WTC11 (cell line): ENCODE measurements around the gene CFAP251. TPM values are rescaled to one million over a fixed set of nuclear protein-coding genes. Genes with fewer than 3 reads are reported as not detected.
A peak's percentile ranks its signal among the peaks of the same experiment; 100 is the strongest.

Source experiments
- ATAC-seq: fragments of 200-7000 bp; cut with Tn5 transposase; 2 replicates; pipeline ENCODE4 v1.10.0; 2021; ENCODE audit warnings: mild to moderate bottlenecking, moderate library complexity
- CTCF ChIA-PET: fragments of 300-600 bp; sonication (Branson Sonifier 250); formaldehyde crosslinking; loops from one replicate; lab custom pipeline; 2021; ENCODE audit warnings: antibody characterized with exemption; lab: Charles Lee
- POLR2A ChIA-PET: fragments of 350-600 bp; sonication (Branson Sonifier 250); formaldehyde crosslinking; loops from one replicate; lab custom pipeline; 2021; ENCODE audit warnings: antibody characterized with exemption; lab: Charles Lee
- DNase-seq: peaks from one replicate; pipeline ENCODE4 v3.0.0; 2021; ENCODE audit warnings: low spot score
- H3K27ac Mint-ChIP-seq: 2 replicates; pipeline ENCODE4 v1.8.0; 2021; ENCODE audit warnings: mixed read lengths
- H3K27me3 Mint-ChIP-seq: 2 replicates; pipeline ENCODE4 v1.8.0; 2021; ENCODE audit warnings: low read depth, mild to moderate bottlenecking, moderate library complexity, mixed read lengths
- H3K36me3 Mint-ChIP-seq: 2 replicates; pipeline ENCODE4 v1.8.0; 2021; ENCODE audit warnings: mixed read lengths
- H3K4me1 Mint-ChIP-seq: 2 replicates; pipeline ENCODE4 v1.8.0; 2022; ENCODE audit warnings: mixed read lengths
- H3K4me3 Mint-ChIP-seq: 2 replicates; pipeline ENCODE4 v1.8.0; 2021; ENCODE audit warnings: mild to moderate bottlenecking, moderate library complexity, mixed read lengths
- H3K9me3 Mint-ChIP-seq: 2 replicates; pipeline ENCODE4 v1.8.0; 2021; ENCODE audit warnings: mixed read lengths
- CREB1 ChIP-seq: sonication (generic); formaldehyde crosslinking; IDR thresholded peaks from 2 replicates; pipeline ENCODE4 v1.8.0; 2023; ENCODE audit warnings: mild to moderate bottlenecking, missing genetic modification reagents
- GABPB1 ChIP-seq: sonication (generic); formaldehyde crosslinking; IDR thresholded peaks from 2 replicates; pipeline ENCODE4 v1.8.1; 2023; ENCODE audit warnings: mild to moderate bottlenecking, missing genetic modification reagents
- GTF2I ChIP-seq: fragments of 250-450 bp; sonication (Bioruptor Pico); conservative IDR thresholded peaks from 2 replicates; pipeline ENCODE4 v1.4.0; 2021; ENCODE audit warnings: mild to moderate bottlenecking
- IRF1 ChIP-seq: sonication (generic); formaldehyde crosslinking; IDR thresholded peaks from 2 replicates; pipeline ENCODE4 v1.8.0; 2023; ENCODE audit warnings: missing genetic modification reagents
- IRF2 ChIP-seq: sonication (generic); formaldehyde crosslinking; IDR thresholded peaks from 2 replicates; pipeline ENCODE4 v1.8.0; 2022; ENCODE audit warnings: low read depth, missing genetic modification reagents, borderline replicate concordance
- KAT7 ChIP-seq: sonication (generic); formaldehyde crosslinking; IDR thresholded peaks from 2 replicates; pipeline ENCODE4 v1.8.1; 2023; ENCODE audit warnings: missing genetic modification reagents, mild to moderate bottlenecking, borderline replicate concordance
- NR2C2 ChIP-seq: sonication (generic); formaldehyde crosslinking; IDR thresholded peaks from 2 replicates; pipeline ENCODE4 v1.8.0; 2022; ENCODE audit warnings: mild to moderate bottlenecking, missing genetic modification reagents
- RORB ChIP-seq: fragments of 250-450 bp; sonication (Bioruptor Pico); IDR thresholded peaks from 2 replicates; pipeline ENCODE4 v1.9.0; 2021; ENCODE audit warnings: mild to moderate bottlenecking
- SMAD3 ChIP-seq: sonication (generic); formaldehyde crosslinking; IDR thresholded peaks from 2 replicates; pipeline ENCODE4 v1.8.0; 2022; ENCODE audit warnings: missing genetic modification reagents, mild to moderate bottlenecking, borderline replicate concordance
- TEAD1 ChIP-seq: sonication (generic); formaldehyde crosslinking; IDR thresholded peaks from 2 replicates; pipeline ENCODE4 v1.8.0; 2022; ENCODE audit warnings: mild to moderate bottlenecking, missing genetic modification reagents
- USF2 ChIP-seq: sonication (generic); formaldehyde crosslinking; IDR thresholded peaks from 2 replicates; pipeline ENCODE4 v1.8.1; 2023; ENCODE audit warnings: mild to moderate bottlenecking, missing genetic modification reagents, moderate library complexity
- ZNF121 ChIP-seq: sonication (generic); formaldehyde crosslinking; IDR thresholded peaks from 2 replicates; pipeline ENCODE4 v1.8.0; 2023; ENCODE audit warnings: missing genetic modification reagents
- ZNF138 ChIP-seq: sonication (generic); formaldehyde crosslinking; conservative IDR thresholded peaks from 2 replicates; pipeline ENCODE4 v1.8.1; 2022; ENCODE audit warnings: mild to moderate bottlenecking, moderate library complexity, missing genetic modification reagents
- ZNF396 ChIP-seq: fragments of 250-450 bp; sonication (Bioruptor Pico); IDR thresholded peaks from 2 replicates; pipeline ENCODE4 v1.8.0; 2021; ENCODE audit warnings: mild to moderate bottlenecking, moderate library complexity, borderline replicate concordance
- total RNA-seq: library from RNA; stranded (reverse); gene quantifications from 3 replicates; pipeline ENCODE4 v1.2.3, GENCODE V29; 2021
- TF ChIP-seq, protein P1 (sequence below): fragments of 250-450 bp; sonication (Bioruptor Pico); IDR thresholded peaks from 2 replicates; pipeline ENCODE4 v1.9.0; 2021; ENCODE audit warnings: moderate library complexity, mild to moderate bottlenecking, inconsistent platforms, borderline replicate concordance
- TF ChIP-seq, protein P2 (sequence below): sonication (generic); formaldehyde crosslinking; conservative IDR thresholded peaks from 2 replicates; pipeline ENCODE4 v1.8.1; 2023; ENCODE audit warnings: mild to moderate bottlenecking, low read depth, missing genetic modification reagents, moderate library complexity
- TF ChIP-seq, protein P3 (sequence below): sonication (generic); formaldehyde crosslinking; IDR thresholded peaks from 2 replicates; pipeline ENCODE4 v1.8.1; 2022; ENCODE audit warnings: mild to moderate bottlenecking, missing genetic modification reagents, moderate library complexity, borderline replicate concordance
- TF ChIP-seq, protein P4 (sequence below): fragments of 250-450 bp; sonication (Bioruptor Pico); IDR thresholded peaks from 2 replicates; pipeline ENCODE4 v1.9.0; 2021; ENCODE audit warnings: mild to moderate bottlenecking, borderline replicate concordance

Gene CFAP251
- total RNA-seq, 1 experiment from 2014 or later: 3.1 TPM

DNA sequence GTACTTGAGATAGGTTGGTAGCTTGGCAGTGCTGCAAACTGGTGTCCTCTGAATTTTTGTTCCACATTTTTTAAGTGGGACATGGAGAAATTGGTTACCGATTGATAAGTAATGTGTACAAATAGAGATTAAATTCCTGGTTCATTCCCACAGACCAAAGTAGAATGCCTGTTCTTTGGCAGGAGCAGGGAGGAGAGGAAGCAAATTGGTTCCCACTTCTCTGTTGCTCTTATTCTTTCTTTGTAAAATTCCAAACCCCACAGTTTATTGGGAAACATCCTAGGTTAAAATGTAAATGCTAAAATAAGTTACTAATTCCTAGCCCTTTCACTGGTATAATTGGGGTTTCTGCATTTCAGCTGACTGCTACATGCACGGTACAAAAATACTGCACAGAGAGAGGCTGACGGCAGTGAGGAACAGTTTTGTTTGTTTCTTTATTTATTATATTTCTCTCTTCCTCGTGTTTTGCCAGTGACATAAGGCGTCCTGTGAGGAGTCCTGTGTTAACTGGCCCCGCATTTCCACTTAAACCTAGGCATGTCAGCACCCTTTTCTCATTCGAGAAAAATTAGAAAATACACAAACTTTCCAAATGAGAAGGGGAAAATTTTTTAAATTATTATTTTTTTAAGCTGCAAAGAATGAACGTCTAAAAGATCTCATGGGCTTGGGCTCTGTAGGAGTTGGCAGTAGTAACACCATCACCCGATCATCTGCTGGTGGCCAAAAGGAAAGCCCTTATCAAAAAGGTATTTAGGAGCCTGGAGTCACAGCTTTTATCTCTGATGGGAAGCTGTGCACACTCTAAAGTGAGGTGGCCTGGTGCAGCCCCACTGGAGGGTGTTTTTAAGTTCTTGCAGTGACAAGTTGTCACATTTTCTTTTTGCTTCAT is 77.9 kb downstream of the CFAP251 start:
- H3K4me3 Mint-ChIP-seq: no peak overlapping the region
- DNase-seq (no peak), ATAC-seq (no peak)
- ChIA-PET CTCF (interaction anchor here (1.4 kb wide), 1 partner anchor 78 kb away, joined by 3 read pairs; the partner anchor contains the start of gene CFAP251), POLR2A (interaction anchor here (1.2 kb wide), 1 partner anchor 25 kb away, joined by 3 read pairs; the partner anchor contains the start of gene BCL7A)
- H3K36me3 Mint-ChIP-seq: no peaks in the 10 kb centered on the region
- H3K4me1 Mint-ChIP-seq: peaks cover under 1% of the 10 kb centered on the region
- TF ChIP-seq NR2C2 (no peak), ZNF396 (CRISPR knock-in tag) (no peak), KAT7 (no peak), IRF1 (CRISPR knock-in tag) (no peak), RORB (CRISPR knock-in tag) (no peak), IRF2 (no peak), GABPB1 (no peak)
- H3K9me3 Mint-ChIP-seq: peaks cover 3% of the 10 kb centered on the region
- no peak overlapping the region for H3K27ac Mint-ChIP-seq
- H3K27me3 Mint-ChIP-seq: no peaks in the 10 kb centered on the region; the same call in 1 of the 2 replicates

DNA sequence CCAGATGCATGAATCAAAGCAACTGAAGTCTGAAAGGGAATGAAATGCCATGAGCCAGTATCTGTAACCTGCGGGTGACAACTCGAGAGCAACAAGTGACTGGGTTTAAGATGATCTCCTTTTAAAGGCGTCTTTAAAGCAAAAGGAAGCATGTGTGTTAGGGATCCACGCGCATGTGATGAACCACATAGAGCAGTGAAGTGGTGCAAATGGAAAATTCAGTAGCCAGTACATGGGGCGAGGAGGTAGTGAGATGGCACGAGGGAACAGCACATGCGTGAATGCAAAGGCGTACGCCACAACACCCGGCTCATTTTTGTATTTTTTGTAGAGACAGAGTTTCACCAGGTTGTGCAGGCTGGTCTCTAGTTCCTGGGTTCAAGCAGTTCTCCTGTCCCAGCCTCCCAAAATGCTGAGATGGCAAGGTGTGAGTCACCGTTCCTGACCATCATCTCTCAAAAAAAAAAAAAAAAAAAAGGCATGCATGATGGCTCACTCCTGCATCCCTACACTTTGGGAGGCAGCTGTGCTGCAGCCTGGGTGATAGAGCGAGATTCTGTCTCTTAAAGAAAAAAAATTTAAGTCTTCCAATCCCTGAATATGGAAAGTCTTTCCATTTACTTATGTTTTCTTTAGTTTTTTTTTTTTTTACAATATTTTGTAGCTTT is 78.7 kb downstream of the CFAP251 start:
- ATAC-seq: no peak
- TF ChIP-seq SMAD3 (CRISPR knock-in tag): no peak
- TF ChIP-seq USF2 (CRISPR knock-in tag): no peak
- TF ChIP-seq ZNF138 (CRISPR knock-in tag): no peak
- TF ChIP-seq, protein P1, sequence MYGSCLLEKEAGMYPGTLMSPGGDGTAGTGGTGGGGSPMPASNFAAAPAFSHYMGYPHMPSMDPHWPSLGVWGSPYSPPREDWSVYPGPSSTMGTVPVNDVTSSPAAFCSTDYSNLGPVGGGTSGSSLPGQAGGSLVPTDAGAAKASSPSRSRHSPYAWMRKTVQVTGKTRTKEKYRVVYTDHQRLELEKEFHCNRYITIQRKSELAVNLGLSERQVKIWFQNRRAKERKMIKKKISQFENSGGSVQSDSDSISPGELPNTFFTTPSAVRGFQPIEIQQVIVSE (CRISPR knock-in tag): no peak
- TF ChIP-seq CREB1 (CRISPR knock-in tag): no peak
- TF ChIP-seq, protein P2, sequence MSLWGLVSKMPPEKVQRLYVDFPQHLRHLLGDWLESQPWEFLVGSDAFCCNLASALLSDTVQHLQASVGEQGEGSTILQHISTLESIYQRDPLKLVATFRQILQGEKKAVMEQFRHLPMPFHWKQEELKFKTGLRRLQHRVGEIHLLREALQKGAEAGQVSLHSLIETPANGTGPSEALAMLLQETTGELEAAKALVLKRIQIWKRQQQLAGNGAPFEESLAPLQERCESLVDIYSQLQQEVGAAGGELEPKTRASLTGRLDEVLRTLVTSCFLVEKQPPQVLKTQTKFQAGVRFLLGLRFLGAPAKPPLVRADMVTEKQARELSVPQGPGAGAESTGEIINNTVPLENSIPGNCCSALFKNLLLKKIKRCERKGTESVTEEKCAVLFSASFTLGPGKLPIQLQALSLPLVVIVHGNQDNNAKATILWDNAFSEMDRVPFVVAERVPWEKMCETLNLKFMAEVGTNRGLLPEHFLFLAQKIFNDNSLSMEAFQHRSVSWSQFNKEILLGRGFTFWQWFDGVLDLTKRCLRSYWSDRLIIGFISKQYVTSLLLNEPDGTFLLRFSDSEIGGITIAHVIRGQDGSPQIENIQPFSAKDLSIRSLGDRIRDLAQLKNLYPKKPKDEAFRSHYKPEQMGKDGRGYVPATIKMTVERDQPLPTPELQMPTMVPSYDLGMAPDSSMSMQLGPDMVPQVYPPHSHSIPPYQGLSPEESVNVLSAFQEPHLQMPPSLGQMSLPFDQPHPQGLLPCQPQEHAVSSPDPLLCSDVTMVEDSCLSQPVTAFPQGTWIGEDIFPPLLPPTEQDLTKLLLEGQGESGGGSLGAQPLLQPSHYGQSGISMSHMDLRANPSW: no peak
- TF ChIP-seq, all 79 proteins: peak for 0
- no peak for DNase-seq
- H3K4me3 Mint-ChIP-seq: no peak overlapping the region
- H3K4me1 Mint-ChIP-seq: peaks cover 6% of the 10 kb centered on the region
- ChIA-PET CTCF (interaction anchor here (0.7 kb wide), 1 partner anchor 150 kb away, joined by 3 read pairs; no protein-coding TSS in a partner anchor), POLR2A (interaction anchor here (1.2 kb wide), 1 partner anchor 24 kb away, joined by 3 read pairs; the partner anchor contains the start of gene BCL7A)
- peaks cover 3% of the 10 kb centered on the region for H3K9me3 Mint-ChIP-seq
- no peak overlapping the region for H3K27ac Mint-ChIP-seq
- no peaks in the 10 kb centered on the region; the same call in 1 of the 2 replicates for H3K27me3 Mint-ChIP-seq
- no peaks in the 10 kb centered on the region for H3K36me3 Mint-ChIP-seq

DNA sequence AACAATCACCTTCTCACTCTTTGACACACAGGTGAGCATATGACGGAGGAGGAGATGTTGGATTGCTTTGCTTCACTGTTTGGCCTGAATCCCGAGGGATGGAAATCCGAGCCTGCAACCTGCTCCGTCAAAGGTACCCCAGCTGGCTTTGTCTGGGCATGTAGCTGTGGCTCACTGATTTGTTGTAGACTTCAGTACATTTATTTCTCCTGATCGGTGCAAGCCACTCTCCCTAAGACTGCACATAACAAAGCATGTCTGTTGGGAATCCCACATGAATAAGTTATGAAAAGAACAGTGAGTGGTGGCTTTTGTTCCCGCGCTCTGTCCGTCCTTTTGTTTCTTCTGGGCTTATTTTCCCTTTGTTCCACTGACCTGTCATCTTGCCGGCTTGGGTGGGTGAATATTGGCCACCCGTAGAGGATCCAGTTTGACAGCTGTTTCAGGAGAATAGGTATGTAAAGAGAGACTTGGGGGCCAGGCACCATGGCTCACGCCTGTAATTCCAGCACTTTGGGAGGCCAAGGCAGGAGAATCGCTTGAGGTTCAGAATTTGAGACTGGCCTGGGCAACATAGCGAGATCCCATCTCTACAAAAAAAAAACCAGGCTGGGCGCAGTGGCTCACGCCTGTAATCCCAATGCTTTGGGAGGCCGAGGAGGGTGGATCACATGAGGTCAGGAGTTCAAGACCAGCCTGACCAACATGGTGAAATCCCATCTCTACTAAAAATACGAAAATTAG is 83.2 kb downstream of the CFAP251 start:
- H3K9me3 Mint-ChIP-seq: peaks cover 3% of the 10 kb centered on the region
- H3K4me1 Mint-ChIP-seq: peaks cover 6% of the 10 kb centered on the region
- H3K36me3 Mint-ChIP-seq: no peaks in the 10 kb centered on the region
- DNase-seq: no peak
- POLR2A ChIA-PET: no interaction called here
- no peak overlapping the region for H3K4me3 Mint-ChIP-seq
- CTCF ChIA-PET: no interaction called here
- no peaks in the 10 kb centered on the region; the same call in 1 of the 2 replicates for H3K27me3 Mint-ChIP-seq
- TF ChIP-seq ZNF121 (peak; percentile 97), TEAD1 (0 out of 2 replicates have a peak, but pooled peaks have one; percentile 47), GTF2I (CRISPR knock-in tag) (peak; percentile 91)
- TF ChIP-seq, protein P3, sequence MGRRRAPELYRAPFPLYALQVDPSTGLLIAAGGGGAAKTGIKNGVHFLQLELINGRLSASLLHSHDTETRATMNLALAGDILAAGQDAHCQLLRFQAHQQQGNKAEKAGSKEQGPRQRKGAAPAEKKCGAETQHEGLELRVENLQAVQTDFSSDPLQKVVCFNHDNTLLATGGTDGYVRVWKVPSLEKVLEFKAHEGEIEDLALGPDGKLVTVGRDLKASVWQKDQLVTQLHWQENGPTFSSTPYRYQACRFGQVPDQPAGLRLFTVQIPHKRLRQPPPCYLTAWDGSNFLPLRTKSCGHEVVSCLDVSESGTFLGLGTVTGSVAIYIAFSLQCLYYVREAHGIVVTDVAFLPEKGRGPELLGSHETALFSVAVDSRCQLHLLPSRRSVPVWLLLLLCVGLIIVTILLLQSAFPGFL (CRISPR knock-in tag): no peak
- TF ChIP-seq, protein P4, sequence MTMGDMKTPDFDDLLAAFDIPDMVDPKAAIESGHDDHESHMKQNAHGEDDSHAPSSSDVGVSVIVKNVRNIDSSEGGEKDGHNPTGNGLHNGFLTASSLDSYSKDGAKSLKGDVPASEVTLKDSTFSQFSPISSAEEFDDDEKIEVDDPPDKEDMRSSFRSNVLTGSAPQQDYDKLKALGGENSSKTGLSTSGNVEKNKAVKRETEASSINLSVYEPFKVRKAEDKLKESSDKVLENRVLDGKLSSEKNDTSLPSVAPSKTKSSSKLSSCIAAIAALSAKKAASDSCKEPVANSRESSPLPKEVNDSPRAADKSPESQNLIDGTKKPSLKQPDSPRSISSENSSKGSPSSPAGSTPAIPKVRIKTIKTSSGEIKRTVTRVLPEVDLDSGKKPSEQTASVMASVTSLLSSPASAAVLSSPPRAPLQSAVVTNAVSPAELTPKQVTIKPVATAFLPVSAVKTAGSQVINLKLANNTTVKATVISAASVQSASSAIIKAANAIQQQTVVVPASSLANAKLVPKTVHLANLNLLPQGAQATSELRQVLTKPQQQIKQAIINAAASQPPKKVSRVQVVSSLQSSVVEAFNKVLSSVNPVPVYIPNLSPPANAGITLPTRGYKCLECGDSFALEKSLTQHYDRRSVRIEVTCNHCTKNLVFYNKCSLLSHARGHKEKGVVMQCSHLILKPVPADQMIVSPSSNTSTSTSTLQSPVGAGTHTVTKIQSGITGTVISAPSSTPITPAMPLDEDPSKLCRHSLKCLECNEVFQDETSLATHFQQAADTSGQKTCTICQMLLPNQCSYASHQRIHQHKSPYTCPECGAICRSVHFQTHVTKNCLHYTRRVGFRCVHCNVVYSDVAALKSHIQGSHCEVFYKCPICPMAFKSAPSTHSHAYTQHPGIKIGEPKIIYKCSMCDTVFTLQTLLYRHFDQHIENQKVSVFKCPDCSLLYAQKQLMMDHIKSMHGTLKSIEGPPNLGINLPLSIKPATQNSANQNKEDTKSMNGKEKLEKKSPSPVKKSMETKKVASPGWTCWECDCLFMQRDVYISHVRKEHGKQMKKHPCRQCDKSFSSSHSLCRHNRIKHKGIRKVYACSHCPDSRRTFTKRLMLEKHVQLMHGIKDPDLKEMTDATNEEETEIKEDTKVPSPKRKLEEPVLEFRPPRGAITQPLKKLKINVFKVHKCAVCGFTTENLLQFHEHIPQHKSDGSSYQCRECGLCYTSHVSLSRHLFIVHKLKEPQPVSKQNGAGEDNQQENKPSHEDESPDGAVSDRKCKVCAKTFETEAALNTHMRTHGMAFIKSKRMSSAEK (CRISPR knock-in tag): no peak
- H3K27ac Mint-ChIP-seq: peak overlapping the region; percentile 85
- peak; percentile 51 for ATAC-seq
